ENCODE measurements around the gene CAPN8.

GRCh38 chr1:223521150-223521549 is 144.4 kb downstream of the CAPN8 start:
- TF ChIP-seq POLR2A (IDR thresholded peaks at IDR 0.05) (no peak), CTCF (IDR thresholded peaks at IDR 0.05 in 8 of 11, conservative IDR thresholded peaks at IDR 0.05 in 3 of 11) (no peak)

Measured in spleen (tissue), 7 donors.